Neutrophil (primary cell): Measurements from ENCODE around the gene THRA.

Experiments
- H3K27ac ChIP-seq: fragments of 200-600 bp; sonication (generic); 2 replicates; pipeline ENCODE4 v1.5.1; 2016; ENCODE audit warnings: mild to moderate bottlenecking, moderate library complexity
- H3K27me3 ChIP-seq: fragments of 200-600 bp; sonication (generic); 2 replicates; pipeline ENCODE4 v1.6.0; 2016; ENCODE audit warnings: mild to moderate bottlenecking
- H3K36me3 ChIP-seq: fragments of 200-600 bp; sonication (generic); 2 replicates; pipeline ENCODE4 v1.5.1; 2017
- H3K4me1 ChIP-seq, 2 experiments: fragments of 200-600 bp in 1 of 2; sonication (generic) in 1 of 2; 1 replicate in 1 of 2; 2 replicates in 1 of 2; pipeline versions ENCODE4 v1.5.1 to v1.6.1; 2013 to 2016; ENCODE audit warnings: low read depth in 1 of 2, low read length in 1 of 2, mild to moderate bottlenecking in 1 of 2, moderate library complexity in 1 of 2; ENCODE audit not compliant: control insufficient read depth in 1 of 2, insufficient read depth in 1 of 2
- H3K4me3 ChIP-seq, 2 experiments: fragments of 200-600 bp in 1 of 2; sonication (generic) in 1 of 2; 1 replicate in 1 of 2; 2 replicates in 1 of 2; pipeline ENCODE4 v1.5.1; 2013 to 2016; ENCODE audit warnings: low read depth in 1 of 2, low read length in 1 of 2, mild to moderate bottlenecking in 1 of 2, moderate library complexity in 1 of 2
- H3K9me3 ChIP-seq: fragments of 200-600 bp; sonication (generic); 2 replicates; pipeline ENCODE4 v1.5.1; 2016
- CTCF ChIP-seq: fragments of 200-600 bp; sonication (generic); IDR thresholded peaks from 2 replicates; pipeline ENCODE4 v1.5.1; 2016; ENCODE audit warnings: antibody characterized with exemption

The THRA gene

GRCh38 chr17:40022497-40022896, 40.3 kb upstream of the THRA start:
- Histone ChIP-seq H3K27me3 (no peaks in the 10 kb centered on the region), H3K9me3 (no peaks in the 10 kb centered on the region), H3K36me3 (peaks cover 34% of the 10 kb centered on the region), H3K27ac (no peak overlapping the region), H3K4me3 (no peak overlapping the region), H3K4me1 (peaks cover 49 to 53% of the 10 kb centered on the region in 2 experiments)
- no peak for TF ChIP-seq CTCF

GRCh38 chr17:40022961-40023541, 39.7 kb upstream of the THRA start:
- no peak overlapping the region for H3K27ac ChIP-seq
- H3K4me3 ChIP-seq = no peak overlapping the region
- TF ChIP-seq CTCF = no peak
- peaks cover 43 to 47% of the 10 kb centered on the region in 2 experiments for H3K4me1 ChIP-seq
- peaks cover 37% of the 10 kb centered on the region for H3K36me3 ChIP-seq
- H3K9me3 ChIP-seq = no peaks in the 10 kb centered on the region
- no peaks in the 10 kb centered on the region for H3K27me3 ChIP-seq

GRCh38 chr17:40023590-40024292, 39.0 kb upstream of the THRA start:
- H3K27me3 ChIP-seq = no peaks in the 10 kb centered on the region
- no peak overlapping the region for H3K4me3 ChIP-seq
- TF ChIP-seq CTCF = no peak
- H3K27ac ChIP-seq = no peak overlapping the region
- H3K36me3 ChIP-seq = peaks cover 44% of the 10 kb centered on the region
- H3K9me3 ChIP-seq = no peaks in the 10 kb centered on the region
- H3K4me1 ChIP-seq = peaks cover 36 to 40% of the 10 kb centered on the region in 2 experiments

- Histone ChIP-seq H3K27me3 (no peaks in the 10 kb centered on the region), H3K4me3 (no peak overlapping the region), H3K4me1 (peaks cover 24 to 29% of the 10 kb centered on the region in 2 experiments), H3K36me3 (peaks cover 56% of the 10 kb centered on the region), H3K9me3 (no peaks in the 10 kb centered on the region), H3K27ac (no peak overlapping the region)
- TF ChIP-seq CTCF = no peak
Observed at GRCh38 chr17:40024901-40025300, 37.9 kb upstream of the THRA start.

GRCh38 chr17:40025559-40025958, 37.2 kb upstream of the THRA start:
- Histone ChIP-seq H3K4me1 (peaks cover 18 to 22% of the 10 kb centered on the region in 2 experiments), H3K9me3 (no peaks in the 10 kb centered on the region), H3K36me3 (peaks cover 60% of the 10 kb centered on the region), H3K27me3 (no peaks in the 10 kb centered on the region), H3K27ac (no peak overlapping the region), H3K4me3 (no peak overlapping the region)
- TF ChIP-seq CTCF = no peak
